Endodermal cell (in vitro differentiated cells): ENCODE measurements around the gene PARP12. TPM values are rescaled to one million over a fixed set of nuclear protein-coding genes. Genes with fewer than 3 reads are reported as not detected.
A peak's percentile ranks its signal among the peaks of the same experiment; 100 is the strongest.

Experiments
- DNase-seq: peaks from one replicate; pipeline ENCODE4 v3.0.0-alpha.2; 2017
- H3K27ac ChIP-seq: 2 replicates; pipeline ENCODE4 v1.5.1; 2013; ENCODE audit warnings: mild to moderate bottlenecking, low read depth, low read length, moderate library complexity
- H3K27me3 ChIP-seq: 2 replicates; pipeline ENCODE4 v1.6.1; 2013; ENCODE audit warnings: mild to moderate bottlenecking, low read length, moderate library complexity; ENCODE audit not compliant: insufficient read depth, control insufficient read depth, poor library complexity, severe bottlenecking
- H3K36me3 ChIP-seq: 2 replicates; pipeline ENCODE4 v1.7.0; 2013; ENCODE audit warnings: mild to moderate bottlenecking, low read length, moderate library complexity; ENCODE audit not compliant: control insufficient read depth, insufficient read depth
- H3K4me1 ChIP-seq: one replicate; pipeline ENCODE4 v1.7.0; 2013; ENCODE audit warnings: low read length; ENCODE audit not compliant: control insufficient read depth, insufficient read depth
- H3K4me3 ChIP-seq: 2 replicates; pipeline ENCODE4 v1.5.1; 2013; ENCODE audit warnings: mild to moderate bottlenecking, low read length, moderate library complexity
- H3K9ac ChIP-seq: 2 replicates; pipeline ENCODE4 v1.6.1; 2013; ENCODE audit warnings: mild to moderate bottlenecking, low read length, moderate library complexity; ENCODE audit not compliant: poor library complexity, severe bottlenecking; ENCODE audit errors: extremely low read depth
- H3K9me3 ChIP-seq: 2 replicates; pipeline ENCODE4 v1.6.1; 2013; ENCODE audit warnings: mild to moderate bottlenecking, low read length, moderate library complexity; ENCODE audit not compliant: control insufficient read depth
- H3K27ac Mint-ChIP-seq: 2 replicates; pipeline ENCODE4 v1.8.0; 2020; ENCODE audit warnings: mixed read lengths
- H3K27me3 Mint-ChIP-seq: 2 replicates; pipeline ENCODE4 v1.8.0; 2021; ENCODE audit warnings: mild to moderate bottlenecking, mixed read lengths; ENCODE audit not compliant: insufficient read depth
- H3K36me3 Mint-ChIP-seq: 2 replicates; pipeline ENCODE4 v1.8.0; 2020; ENCODE audit warnings: low read depth, mixed read lengths
- H3K4me1 Mint-ChIP-seq: 2 replicates; pipeline ENCODE4 v1.8.0; 2020; ENCODE audit warnings: mixed read lengths
- H3K4me3 Mint-ChIP-seq: 2 replicates; pipeline ENCODE4 v1.8.0; 2020; ENCODE audit warnings: mild to moderate bottlenecking, moderate library complexity, mixed read lengths
- H3K9me3 Mint-ChIP-seq: 2 replicates; pipeline ENCODE4 v1.8.0; 2020; ENCODE audit warnings: mild to moderate bottlenecking, mixed read lengths
- WGBS, 2 experiments: methylation state at CpG; one replicate each; pipeline versions ENCODE4 v1.1.5 to v1.1.7; 2013; ENCODE audit warnings: missing lambda C conversion rate in 2 of 2, mixed read lengths in 1 of 2; ENCODE audit not compliant: insufficient coverage in 1 of 2, insufficient read length in 1 of 2; 5-methylcytosine and 5-hydroxymethylcytosine counted together
- total RNA-seq, 2 donors: library from RNA; stranded (reverse); fragmentation: NEBNext Ultra II Directional in 1 of 2; extraction: Animal tissue kit (Norgen Biotek cat#: 25700) in 1 of 2; gene quantifications; 2 replicates in 1 of 2; 3 replicates in 1 of 2; pipeline ENCODE4 v1.2.1, GENCODE V29; 2021
- TF ChIP-seq, protein P1 (sequence below): fragments of 200-600 bp; sonication (generic); conservative IDR thresholded peaks from 2 replicates; pipeline ENCODE4 v1.5.0; 2021; ENCODE audit warnings: antibody characterized with exemption, mild to moderate bottlenecking

Gene PARP12
- total RNA-seq, 2 donors from 2014 or later, result 9.4 to 10.4 TPM

DNA sequence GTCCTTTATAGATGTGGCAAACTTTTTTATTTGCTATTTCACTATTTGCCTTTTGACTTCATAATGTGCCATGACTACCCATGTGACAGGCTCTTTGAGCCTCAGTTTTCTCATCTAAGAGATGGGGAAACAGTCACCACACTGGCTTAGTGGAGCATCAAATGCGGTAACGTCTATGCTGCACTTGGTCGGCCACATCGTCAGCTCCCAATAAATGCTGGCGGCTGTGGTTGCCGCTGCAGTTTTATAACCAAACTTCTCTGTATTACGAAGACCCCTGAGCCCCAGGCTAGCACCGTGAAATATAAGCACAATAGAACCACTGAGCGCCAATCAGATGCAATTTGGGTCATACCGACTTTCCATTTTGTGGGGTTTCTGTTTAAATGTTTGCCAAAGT is 56.2 kb downstream of the PARP12 start:
- Histone ChIP-seq H3K4me1 (no peaks in the 10 kb centered on the region), H3K4me3 (no peak overlapping the region), H3K9me3 (no peaks in the 10 kb centered on the region), H3K27me3 (no peaks in the 10 kb centered on the region), H3K27ac (no peak overlapping the region), H3K9ac (no peak overlapping the region), H3K36me3 (no peaks in the 10 kb centered on the region)
- Mint-ChIP-seq H3K9me3 (no peaks in the 10 kb centered on the region), H3K27ac (no peak overlapping the region), H3K4me1 (peaks cover 13% of the 10 kb centered on the region), H3K36me3 (no peaks in the 10 kb centered on the region), H3K27me3 (peaks cover 4% of the 10 kb centered on the region), H3K4me3 (no peak overlapping the region)
- 95% methylated on average over 10 of the region's 10 CpGs for WGBS, 2 experiments
- TF ChIP-seq, protein P1, sequence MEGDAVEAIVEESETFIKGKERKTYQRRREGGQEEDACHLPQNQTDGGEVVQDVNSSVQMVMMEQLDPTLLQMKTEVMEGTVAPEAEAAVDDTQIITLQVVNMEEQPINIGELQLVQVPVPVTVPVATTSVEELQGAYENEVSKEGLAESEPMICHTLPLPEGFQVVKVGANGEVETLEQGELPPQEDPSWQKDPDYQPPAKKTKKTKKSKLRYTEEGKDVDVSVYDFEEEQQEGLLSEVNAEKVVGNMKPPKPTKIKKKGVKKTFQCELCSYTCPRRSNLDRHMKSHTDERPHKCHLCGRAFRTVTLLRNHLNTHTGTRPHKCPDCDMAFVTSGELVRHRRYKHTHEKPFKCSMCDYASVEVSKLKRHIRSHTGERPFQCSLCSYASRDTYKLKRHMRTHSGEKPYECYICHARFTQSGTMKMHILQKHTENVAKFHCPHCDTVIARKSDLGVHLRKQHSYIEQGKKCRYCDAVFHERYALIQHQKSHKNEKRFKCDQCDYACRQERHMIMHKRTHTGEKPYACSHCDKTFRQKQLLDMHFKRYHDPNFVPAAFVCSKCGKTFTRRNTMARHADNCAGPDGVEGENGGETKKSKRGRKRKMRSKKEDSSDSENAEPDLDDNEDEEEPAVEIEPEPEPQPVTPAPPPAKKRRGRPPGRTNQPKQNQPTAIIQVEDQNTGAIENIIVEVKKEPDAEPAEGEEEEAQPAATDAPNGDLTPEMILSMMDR, result no peak
- no peak for DNase-seq

DNA sequence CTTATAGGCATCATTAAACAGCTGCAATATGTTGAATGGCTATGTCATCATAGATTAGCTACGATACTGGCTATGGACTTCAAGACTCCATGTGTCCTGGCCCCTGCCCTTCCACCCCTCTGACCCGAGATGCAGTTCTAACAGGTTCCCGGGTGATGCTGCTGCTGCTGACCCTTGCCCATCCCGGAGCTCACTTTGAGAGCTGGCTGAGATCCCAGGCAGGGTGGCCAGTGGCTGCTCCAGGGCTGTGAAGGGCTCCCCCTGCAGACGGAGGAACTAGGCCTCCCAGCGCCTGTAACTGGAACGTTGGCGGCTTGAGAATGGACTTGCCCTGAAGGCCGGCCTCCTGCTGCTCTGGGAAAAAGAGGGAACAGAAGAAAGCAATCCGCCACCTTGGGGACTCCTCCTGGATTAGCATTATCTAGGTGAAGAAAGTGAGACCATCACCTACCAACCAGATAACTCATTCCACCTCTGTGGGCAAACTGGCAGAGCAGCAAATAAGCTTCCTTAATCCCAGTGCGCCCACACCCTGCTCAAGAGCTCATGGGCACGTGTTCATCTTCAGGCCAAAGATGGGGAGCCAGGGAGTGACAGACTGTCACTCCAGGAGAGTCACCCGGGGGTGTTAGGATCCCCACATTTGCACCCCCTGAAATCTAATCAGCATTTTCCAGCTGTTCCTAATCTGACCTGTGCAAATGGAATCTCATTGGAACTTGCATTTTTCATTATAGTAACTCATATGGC is 56.8 kb downstream of the PARP12 start:
- no peak overlapping the region for H3K4me3 ChIP-seq
- H3K9me3 ChIP-seq, result no peaks in the 10 kb centered on the region
- WGBS, 2 experiments, result 59 to 71% methylated on average over 4 to 13 of the region's 13 CpGs
- TF ChIP-seq, protein P1, result peak; percentile 87
- Mint-ChIP-seq H3K27ac (no peak overlapping the region), H3K4me3 (no peak overlapping the region), H3K36me3 (no peaks in the 10 kb centered on the region), H3K27me3 (peaks cover 4% of the 10 kb centered on the region), H3K4me1 (peaks cover 8% of the 10 kb centered on the region), H3K9me3 (no peaks in the 10 kb centered on the region)
- no peak overlapping the region for H3K27ac ChIP-seq
- no peaks in the 10 kb centered on the region for H3K36me3 ChIP-seq
- no peaks in the 10 kb centered on the region for H3K27me3 ChIP-seq
- no peak overlapping the region for H3K9ac ChIP-seq
- no peaks in the 10 kb centered on the region for H3K4me1 ChIP-seq
- peak; percentile 96 for DNase-seq

GRCh38 chr7:140005341-140005740 is 57.4 kb downstream of the PARP12 start:
- no peaks in the 10 kb centered on the region for H3K27me3 ChIP-seq
- no peak for DNase-seq
- H3K4me3 Mint-ChIP-seq, result no peak overlapping the region

More at GRCh38 chr7:140005341-140005740, 57.4 kb downstream of the PARP12 start:
- Mint-ChIP-seq H3K27me3 (peaks cover 4% of the 10 kb centered on the region), H3K36me3 (no peaks in the 10 kb centered on the region), H3K9me3 (no peaks in the 10 kb centered on the region), H3K4me1 (peaks cover 8% of the 10 kb centered on the region), H3K27ac (no peak overlapping the region)
- no peaks in the 10 kb centered on the region for H3K4me1 ChIP-seq
- TF ChIP-seq, protein P1, result no peak
- WGBS, 2 experiments, result 96 to 97% methylated on average over 4 to 6 of the region's 7 CpGs
- no peak overlapping the region for H3K27ac ChIP-seq
- H3K9me3 ChIP-seq, result no peaks in the 10 kb centered on the region
- H3K4me3 ChIP-seq, result no peak overlapping the region
- H3K36me3 ChIP-seq, result no peaks in the 10 kb centered on the region
- no peak overlapping the region for H3K9ac ChIP-seq
